Stimulated activated CD8-positive, alpha-beta memory T cell treated with anti-CD3 and anti-CD28 coated beads, Interleukin-7, amount 100 ng/mL, for 48 hours (primary cell): Measurements from ENCODE around the gene C2orf68.
"Not testable (repeated sequence)": the region's sequence is repeated elsewhere in the genome, so short reads cannot be mapped to it uniquely, and the experiment has no call there.

Experiments
- DNase-seq, 2 donors: peaks; one replicate each; pipeline ENCODE4 v3.0.0-alpha.2; 2020; ENCODE audit warnings: low read depth in 1 of 2; ENCODE audit errors: extremely low read depth in 1 of 2

The C2orf68 gene

GRCh38 chr2:85611705-85612587 lies at the start of gene C2orf68:
Gene C2orf68 (minus strand): TSS chr2:85612066. CDS start chr2:85611984, 82 bp downstream.
- peak; percentile 78 to 87 for DNase-seq

- no peak for DNase-seq
These were observed 49.4 kb upstream of the C2orf68 start for GRCh38 chr2:85661139-85661858.

GRCh38 chr2:85660725-85661124 lies 48.9 kb upstream of the C2orf68 start:
- no peak for DNase-seq

GRCh38 chr2:85660301-85660700 lies 48.4 kb upstream of the C2orf68 start:
- DNase-seq: not testable (repeated sequence)

- DNase-seq: no peak
These were observed 47.6 kb upstream of the C2orf68 start for GRCh38 chr2:85659324-85659981.

- not testable (repeated sequence) for DNase-seq
These were observed 45.5 kb upstream of the C2orf68 start for GRCh38 chr2:85657399-85657798.

GRCh38 chr2:85656468-85656867 lies 44.6 kb upstream of the C2orf68 start:
- no peak for DNase-seq

GRCh38 chr2:85655961-85656417 lies 44.1 kb upstream of the C2orf68 start:
- DNase-seq: no peak

GRCh38 chr2:85653996-85654395 lies 42.1 kb upstream of the C2orf68 start:
- DNase-seq: no peak

- no peak for DNase-seq
These were observed 40.2 kb upstream of the C2orf68 start for GRCh38 chr2:85652056-85652455.

GRCh38 chr2:85651097-85651496 lies 39.2 kb upstream of the C2orf68 start:
- no peak for DNase-seq

- no peak for DNase-seq
These were observed 38.6 kb upstream of the C2orf68 start for GRCh38 chr2:85650456-85650855.

- no peak for DNase-seq
These were observed 37.6 kb upstream of the C2orf68 start for GRCh38 chr2:85649201-85650190.

- no peak for DNase-seq
These were observed 36.8 kb upstream of the C2orf68 start for GRCh38 chr2:85648619-85649018.

GRCh38 chr2:85647823-85648526 lies 36.1 kb upstream of the C2orf68 start:
- no peak for DNase-seq

- DNase-seq: no peak
These were observed 34.3 kb upstream of the C2orf68 start for GRCh38 chr2:85646166-85646565.

- no peak for DNase-seq
These were observed 33.0 kb upstream of the C2orf68 start for GRCh38 chr2:85644909-85645308.

- DNase-seq: no peak
These were observed 30.9 kb upstream of the C2orf68 start for GRCh38 chr2:85642725-85643124.

- no peak for DNase-seq
These were observed 23.8 kb upstream of the C2orf68 start for GRCh38 chr2:85635636-85636035.

- no peak for DNase-seq
These were observed 23.1 kb upstream of the C2orf68 start for GRCh38 chr2:85635011-85635410.
